COLO668 (cell line): Measurements from ENCODE around the gene MFRP.

Experiments
- DNase-seq: peaks from one replicate; lab custom pipeline; 2025; ENCODE audit not compliant: unreplicated experiment; lab: John Stamatoyannopoulos, UW

The MFRP gene

DNA sequence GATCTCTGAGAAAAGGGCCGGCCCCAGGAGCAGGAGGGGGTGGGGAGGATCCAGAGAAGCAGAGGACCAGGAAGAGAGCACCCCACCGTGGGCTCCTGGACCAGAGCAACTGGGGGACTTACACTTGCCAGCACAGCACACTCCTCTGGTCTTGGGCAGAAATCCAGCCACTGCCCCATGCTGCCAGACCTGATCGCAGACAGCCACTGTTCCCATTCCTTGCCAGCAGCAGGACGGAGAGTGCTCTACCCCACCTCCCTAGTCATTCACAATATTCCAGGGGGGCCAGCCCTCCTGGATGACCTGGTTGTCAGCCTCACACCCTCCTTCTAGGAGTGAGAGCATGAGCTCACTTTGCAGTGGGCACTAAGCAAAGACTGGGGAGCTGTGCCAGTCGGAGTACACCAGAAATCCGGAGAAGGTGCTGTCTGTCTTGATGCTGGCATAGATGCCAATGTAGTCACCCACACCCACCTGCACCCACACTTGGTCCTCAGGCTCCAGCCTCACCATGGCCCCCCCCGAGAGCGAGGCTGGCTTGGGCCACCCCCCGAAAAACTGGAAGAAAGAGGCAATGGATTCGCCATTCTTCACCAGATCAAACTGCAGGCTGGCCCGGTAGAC is 7.4 kb downstream of the MFRP start:
- no peak for DNase-seq

DNA sequence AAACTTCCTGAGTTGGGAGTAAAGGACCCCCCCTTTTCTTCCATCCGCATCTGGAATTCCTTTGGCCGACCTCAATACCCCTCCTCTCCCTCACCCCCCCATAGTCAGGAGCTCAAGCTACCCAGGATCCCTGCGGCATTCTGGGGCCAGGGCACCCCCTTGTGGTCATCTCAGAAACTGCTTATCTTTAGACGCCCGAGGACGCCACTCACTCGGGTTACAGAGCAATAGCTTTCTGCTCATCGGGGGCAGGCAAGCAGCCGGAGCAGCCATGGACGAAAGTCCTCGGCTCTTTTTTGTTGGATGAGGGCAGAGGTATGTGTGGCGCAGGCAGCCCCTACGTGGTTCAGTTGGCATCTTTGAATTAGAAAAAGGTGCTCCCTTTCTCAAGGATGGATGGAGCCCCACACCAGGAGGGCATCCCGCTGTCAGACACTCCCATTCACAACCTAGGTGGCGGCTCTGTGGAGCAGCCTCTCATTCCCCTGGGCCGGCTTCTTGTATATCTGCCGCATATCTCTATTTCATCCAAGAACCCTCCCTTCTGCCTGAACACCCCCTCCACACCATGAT is 8.1 kb downstream of the MFRP start:
- peak; percentile 60 for DNase-seq

DNA sequence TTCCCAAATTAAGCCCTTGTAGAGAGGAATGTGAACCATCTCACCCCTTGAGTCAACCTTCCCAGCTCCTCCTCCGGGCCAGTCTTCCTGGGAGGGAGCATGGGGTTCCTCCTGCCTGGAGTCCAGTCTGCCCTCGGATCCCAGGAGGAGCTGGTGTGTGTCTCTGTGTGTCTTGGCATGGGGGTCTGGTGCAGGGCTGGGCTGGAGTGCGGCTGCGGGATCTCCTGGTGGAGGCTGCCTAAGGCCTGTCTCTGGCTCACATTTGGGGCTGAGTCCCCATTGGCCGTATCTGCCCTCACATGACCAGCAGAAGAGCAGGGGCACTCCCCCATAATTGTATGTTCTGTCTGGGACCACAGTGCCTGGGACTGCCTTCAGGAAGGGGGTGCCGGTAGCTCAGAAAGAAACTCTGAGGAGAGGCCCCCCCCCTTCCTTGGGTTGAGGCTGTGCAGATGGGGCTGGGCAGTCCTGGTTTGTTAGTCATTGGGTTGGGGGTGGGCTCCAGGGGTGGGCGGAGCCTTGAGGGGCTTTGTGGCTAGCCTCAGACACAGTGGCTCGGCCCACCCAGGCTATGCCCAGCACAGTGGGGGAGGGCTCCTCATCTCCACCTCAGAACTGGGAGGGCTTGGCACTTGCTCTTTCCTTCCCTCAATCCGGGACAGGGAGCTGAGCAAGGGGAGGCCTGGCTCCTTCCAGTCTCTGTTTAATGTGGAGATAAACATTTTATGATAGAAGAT is 8.8 kb downstream of the MFRP start:
- no peak for DNase-seq

DNA sequence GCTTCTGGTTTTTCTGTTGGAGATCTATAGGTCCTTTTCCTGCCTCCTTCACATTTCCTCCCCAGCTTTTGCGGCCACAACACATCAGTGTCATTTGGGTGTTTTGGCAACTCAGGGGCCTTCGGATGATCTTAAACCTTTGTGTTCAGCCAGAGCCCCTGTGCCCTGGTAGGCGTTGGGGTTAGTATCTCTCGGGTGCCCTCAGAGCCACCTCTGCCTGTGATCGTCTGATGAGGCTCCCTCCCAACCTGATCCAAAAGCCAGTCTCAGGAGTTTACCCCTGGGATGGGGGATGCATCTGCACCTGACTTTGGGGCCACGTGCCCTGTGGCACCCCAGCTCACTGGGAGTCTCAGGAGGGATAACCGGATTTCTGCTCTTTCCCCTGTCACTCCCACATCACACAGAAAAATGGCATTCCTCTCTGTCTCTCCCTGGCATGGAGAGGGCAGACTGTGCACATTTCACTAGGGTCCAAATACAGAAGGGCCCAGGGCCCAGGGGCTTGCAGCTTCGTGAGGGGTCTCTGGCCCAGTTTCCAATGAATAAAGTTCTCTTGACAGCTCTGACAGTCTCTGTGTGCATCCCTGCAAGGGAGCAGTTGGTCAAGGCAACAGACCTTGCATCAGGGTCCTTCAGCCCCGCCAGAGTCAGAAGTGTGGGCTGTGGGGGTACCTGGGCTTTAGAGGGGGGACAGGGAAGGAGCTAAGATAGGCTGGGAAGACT is 9.6 kb downstream of the MFRP start:
- DNase-seq, result no peak

DNA sequence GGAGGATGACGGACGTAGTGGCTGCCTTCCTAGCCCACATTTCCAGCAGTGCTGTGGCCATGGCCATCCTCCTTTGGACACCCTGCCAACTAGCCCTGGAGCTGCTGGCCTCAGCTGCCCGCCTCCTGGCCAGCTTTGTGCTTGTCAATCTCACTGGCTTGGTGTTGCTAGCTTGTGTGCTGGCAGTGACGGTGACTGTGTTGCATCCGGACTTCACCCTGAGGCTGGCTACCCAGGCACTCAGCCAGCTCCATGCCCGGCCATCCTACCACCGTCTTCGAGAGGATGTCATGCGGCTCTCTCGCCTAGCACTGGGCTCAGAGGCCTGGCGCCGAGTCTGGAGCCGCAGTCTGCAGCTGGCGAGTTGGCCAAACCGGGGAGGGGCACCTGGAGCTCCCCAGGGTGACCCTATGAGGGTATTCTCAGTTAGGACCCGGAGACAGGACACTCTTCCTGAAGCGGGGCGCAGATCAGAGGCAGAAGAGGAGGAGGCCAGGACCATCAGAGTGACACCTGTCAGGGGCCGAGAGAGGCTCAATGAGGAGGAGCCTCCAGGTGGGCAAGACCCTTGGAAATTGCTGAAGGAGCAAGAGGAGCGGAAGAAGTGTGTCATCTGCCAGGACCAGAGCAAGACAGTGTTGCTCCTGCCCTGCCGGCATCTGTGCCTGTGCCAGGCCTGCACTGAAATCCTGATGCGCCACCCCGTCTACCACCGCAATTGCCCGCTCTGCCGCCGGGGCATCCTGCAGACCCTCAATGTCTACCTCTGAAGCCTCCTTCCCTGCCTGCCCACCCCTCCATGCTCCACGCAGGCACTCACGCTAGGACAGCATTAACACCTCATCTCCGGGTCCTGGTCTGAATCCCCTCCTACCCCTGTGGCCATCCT is 10.6 kb downstream of the MFRP start:
- DNase-seq, result no peak

DNA sequence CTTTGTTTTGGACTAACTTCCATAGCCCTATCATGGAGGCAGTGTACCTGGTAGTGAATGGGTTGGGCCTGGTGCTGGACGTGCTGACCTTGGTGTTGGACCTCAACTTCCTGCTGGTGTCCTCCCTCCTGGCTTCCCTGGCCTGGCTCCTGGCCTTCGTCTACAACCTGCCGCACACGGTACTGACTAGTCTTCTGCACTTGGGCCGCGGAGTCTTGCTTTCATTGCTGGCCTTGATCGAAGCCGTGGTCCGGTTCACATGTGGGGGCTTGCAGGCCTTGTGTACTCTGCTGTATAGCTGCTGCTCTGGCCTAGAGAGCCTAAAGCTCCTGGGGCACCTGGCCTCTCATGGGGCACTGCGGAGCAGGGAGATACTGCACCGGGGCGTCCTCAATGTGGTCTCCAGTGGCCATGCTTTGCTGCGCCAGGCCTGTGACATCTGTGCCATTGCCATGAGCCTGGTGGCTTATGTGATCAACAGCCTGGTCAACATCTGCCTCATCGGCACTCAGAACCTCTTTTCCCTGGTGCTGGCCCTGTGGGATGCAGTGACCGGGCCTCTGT is 11.3 kb downstream of the MFRP start:
- DNase-seq, result no peak

DNA sequence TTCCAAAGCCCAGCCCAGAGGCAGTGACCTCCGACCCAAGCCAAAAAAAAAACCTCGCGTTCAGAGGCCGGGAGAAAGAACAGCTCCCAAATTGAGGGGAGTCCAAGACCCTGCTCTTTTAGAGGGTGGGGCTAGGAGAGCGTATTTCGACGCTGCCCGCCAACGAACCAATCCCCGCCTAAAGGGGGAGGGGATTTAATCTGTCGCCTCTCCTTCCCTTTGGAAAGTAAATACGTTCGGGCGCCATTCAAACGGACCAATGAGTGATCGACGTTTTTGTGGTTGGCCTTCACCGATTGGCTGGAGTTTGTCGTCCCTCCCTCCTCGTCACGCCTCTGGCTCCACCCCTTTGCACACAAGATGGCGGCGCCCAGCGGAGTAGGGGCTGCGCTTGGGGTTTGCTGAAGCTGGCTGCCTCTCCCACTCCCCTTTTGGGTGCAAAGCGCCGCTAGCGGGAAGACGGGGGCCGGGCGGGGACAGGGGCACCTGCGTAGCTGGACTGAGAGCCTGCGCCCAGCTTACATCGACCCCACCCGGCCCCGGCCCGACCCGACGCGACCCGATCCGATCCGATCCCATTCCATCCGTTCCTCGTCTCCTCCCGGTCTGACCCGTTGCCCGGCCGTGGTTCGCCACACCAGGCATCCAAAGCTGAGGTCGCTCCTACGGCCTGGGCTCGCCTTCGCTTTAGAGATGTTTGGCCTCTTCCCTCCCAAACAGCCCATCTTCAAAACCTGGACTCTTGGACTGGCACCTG is 12.2 kb downstream of the MFRP start, which contains the start of gene RNF26:
RNF26 (plus strand) TSS at position 354 of the 757 bp plus-strand sequence. CDS start 596 bp downstream, outside the sequence.
- DNase-seq, result peak; percentile 93

DNA sequence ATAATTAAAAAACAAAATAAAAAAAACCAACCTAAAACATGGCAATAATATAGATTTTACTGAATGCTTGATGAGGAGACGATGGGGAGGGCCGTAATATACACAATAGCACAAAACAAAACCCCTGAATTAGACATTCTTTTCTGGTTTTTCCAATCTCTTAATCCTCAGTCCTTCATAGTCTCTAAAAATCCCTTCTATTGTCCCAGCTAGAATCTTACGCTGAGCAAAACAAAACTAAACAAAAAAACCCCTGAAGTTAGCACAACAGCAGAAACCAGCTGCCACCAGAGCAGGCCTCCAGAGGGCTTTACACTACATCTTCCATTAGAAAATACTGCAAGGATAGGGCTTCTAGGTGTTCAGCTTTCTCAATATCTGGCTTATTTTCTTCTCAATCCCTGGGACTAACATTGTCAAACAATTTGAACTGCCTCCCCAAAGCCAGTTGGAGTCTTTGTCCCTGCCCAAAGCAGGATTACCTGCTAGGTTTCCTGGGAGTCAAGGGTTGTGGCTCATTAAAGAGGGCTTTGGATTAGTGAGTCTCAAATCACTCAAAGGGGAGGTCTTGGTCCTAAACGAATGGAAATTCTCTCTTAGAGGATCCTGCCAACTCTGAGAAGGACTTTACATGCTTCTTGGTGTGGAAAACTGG is 14.3 kb downstream of the MFRP start:
- DNase-seq, result no peak

DNA sequence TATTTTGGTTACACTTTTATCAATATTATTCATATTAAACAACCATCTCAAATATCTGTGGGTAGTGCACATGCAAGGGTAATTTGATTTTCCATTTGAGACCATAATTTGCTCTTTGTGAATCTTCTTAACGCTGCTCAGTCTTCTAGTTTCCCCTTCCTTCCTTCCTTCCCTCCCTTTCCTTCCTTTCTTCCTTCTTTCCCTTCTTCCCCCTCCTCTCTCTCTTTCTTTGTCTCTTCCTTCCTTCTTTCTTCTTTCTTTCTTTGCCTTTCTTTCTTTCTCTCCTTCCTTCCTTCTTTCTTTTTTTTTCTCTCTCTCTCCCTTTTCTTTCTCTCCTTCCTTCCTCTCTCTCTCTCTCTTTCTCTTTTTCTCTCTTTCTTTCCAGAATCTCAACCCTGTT is 16.3 kb downstream of the MFRP start:
- no peak for DNase-seq

DNA sequence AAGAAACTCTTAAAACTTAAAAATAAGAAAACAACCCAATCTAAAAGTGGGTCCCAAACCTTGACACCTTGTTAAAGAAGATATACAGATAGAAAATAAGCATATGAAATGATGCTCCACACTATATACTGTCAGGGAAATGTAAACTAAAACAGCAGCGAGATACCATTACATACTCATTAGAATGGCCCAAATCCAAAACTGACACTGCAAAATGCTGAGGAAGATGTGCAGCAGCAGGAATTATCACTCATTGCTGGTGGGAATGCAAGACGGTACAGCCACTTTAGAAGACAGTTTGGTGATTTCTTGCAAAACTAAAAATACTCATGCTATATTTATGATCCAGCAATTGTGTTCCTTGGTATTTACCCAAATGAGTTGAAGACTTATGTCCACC is 17.2 kb downstream of the MFRP start:
- DNase-seq, result no peak

DNA sequence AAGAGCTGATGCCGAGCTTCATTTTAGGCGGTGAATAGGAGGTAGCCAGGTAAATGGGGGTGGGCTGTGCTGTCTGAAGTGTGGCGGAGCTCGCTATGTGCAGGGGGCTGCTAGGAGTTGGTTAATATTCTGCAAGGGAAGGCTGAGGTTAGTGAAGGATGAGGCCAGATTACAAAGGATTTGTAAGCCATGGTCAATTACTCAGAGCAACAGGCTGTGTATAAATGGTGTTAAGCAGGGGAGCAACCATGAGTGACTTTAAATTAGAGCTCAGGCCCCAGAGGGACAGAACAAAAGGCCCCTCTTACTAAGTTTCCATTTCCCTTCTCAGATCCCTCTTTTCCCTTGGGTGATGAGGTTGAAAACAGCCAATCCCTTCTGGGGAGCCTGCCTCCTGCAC is 22.3 kb downstream of the MFRP start:
- DNase-seq, result no peak

DNA sequence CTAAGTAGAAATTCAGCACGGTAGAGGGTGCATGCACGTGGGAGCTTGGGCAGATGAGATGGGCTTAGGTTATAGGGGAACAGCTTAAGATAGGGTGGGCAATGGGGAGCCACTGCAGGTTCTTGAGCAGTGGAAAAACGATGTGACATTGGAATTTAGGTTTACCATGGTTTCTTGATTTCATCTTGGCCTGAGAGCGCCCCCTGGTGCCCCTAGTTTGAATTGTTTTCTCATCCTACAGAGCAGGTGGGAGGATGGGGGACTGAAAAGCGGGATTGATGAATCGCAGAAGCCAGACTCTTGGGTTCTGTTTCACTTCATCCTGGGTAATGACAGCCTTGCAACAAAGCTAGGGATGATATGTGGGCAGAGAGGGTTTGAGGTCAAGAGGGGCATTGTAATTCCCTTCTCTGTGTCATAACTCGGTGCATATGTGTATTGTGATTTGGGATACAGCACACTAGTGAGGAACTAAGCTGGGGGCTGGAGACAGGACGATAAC is 22.9 kb downstream of the MFRP start:
- DNase-seq, result peak; percentile 75

DNA sequence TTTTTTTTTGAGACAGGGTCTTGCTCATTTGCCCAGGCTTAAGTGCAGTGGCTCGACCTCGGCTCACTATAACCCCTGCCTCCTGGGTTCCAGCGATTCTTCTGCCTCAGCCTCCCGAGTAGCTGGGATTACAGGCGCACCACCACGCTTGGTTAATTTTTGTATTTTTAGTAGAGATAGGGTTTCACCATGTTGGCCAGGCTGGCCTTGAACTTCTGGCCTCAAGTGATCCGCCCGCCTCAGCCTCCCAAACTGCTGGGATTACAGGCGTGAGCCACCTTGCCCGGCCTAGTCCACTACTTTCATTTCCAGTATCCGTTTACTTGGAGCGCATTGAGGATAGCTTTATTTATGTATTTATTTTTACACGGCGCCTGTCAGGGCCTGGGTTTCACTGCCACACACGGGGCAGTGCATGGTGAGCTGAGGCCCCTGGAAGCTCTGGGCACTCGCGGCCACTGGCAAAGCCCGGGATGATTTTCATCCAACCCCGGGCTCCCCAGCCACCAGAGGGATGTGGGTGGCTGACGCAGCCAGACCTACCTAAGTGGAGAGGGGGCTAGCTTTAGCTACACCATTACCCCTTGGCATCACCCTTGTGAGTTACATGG is 23.5 kb downstream of the MFRP start:
- DNase-seq, result no peak

DNA sequence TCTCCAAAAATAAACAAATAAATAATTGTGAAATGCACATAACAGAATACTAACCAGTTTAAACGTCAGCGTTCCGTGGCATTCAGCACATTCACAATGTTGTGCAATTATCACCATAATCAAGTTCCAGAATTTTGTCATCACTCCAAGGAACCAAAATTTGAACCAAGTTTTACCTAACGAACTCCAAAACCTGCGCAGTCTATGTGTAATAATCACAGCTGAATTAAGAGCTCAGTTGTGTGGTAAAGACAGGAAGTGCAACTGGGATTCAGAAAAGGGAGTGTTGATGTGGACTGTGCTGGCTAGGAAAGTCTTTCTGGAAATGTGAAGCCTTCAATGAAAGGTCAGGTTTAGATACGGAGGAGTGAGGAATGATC is 24.2 kb downstream of the MFRP start:
- DNase-seq, result no peak

DNA sequence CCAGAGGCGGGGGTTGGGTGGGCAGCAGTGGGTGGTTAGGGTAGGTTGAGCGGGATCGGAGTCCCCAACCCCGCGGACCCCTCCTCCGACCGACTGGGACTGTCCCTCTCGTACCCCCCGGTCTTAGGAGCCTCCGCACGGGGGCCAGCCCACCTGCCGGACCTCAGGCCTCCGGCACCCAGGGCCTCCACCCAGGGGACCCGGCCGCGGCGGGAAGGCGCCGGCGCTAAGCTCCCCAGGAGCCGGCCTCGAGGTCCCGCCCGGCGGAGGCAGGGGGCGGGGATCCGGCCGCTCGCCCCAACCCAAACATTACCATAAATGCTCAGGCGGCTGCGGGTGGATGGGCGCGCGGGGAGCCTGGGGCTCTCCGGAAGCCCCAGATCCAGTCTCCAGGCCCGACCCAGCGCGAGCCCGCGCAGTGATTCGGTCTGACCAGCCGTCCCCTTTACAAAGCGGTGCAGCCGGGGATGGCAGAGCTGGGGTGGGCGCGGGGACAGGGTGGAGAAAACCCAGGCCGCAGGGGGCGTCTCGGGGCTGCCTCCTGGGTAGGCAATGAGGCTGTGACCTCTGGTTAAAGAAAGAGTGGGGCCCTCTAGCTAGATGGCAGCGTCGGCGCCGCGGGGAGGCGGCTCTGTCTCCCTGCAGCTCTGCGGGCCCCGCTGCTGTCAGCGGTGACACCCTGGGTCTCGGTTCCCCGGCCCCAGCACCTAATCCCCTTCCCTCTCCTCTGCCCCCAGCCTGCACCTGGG is 25.6 kb downstream of the MFRP start:
- DNase-seq, result peak; percentile 56

DNA sequence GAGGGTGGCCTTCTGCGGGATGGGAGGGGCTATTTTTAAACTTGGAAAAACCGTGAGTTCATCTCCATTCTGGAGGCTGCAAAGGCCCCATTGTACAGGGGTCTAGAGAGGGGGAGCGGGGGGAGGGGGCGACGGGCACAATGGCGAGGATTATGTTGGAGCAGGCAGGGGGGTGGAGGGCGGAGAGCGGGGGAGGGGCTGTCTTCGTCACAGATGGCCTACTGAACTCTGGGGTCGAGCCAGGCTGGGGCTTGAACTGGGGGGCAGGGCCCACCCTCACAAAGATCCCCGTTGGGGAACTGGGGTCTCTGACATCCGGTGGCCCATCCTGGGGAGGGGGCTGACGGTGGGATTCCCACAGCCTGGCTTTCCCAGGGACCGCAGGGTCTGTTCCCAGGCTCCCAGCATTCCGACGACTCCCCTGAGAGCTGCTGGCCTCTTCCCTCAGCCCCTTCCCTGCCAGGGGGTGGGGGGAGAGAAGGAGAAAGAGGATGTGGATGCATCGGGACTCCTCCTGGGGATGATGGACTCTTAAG is 26.2 kb downstream of the MFRP start:
- no peak for DNase-seq

DNA sequence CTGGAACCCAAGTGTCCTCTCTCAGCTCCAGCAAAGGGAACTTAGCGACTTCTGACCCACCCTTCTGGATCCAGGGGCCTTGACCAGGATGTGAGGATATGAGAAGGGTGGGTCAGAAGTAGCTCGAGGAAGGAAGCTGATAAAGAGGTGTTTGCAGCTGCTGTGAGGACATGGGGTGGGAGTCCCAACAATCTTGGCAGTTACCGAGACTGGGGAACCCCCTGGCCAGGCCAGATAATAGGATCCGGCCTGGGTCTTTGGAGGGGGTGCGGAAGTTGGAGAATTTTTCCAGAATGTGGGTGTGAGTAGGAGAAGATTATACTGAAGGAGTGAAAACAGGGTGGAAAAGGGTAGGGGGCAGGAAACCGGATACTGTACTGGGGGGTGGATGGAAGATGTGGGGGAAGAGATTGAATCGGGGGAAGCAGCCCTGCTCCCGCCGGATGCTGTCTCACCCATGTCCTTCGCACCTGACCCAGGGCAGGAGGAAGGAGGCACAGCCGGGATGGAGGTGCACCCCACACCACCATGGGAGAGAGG is 26.7 kb downstream of the MFRP start:
- no peak for DNase-seq
